Heart left ventricle (tissue), 13 donors: Measurements from ENCODE around the gene GRXCR2.

Experiments used
- POLR2A ChIP-seq, 2 donors: fragments of 450-650 bp; IDR thresholded peaks; one replicate each; pipeline ENCODE4 v1.6.1; 2017; ENCODE audit warnings: antibody characterized with exemption in 2 of 2, mild to moderate bottlenecking in 2 of 2, moderate library complexity in 2 of 2
- TF ChIP-seq, protein P1 (sequence below), 12 donors: fragments of 200-600 bp; sonication (generic) in 4 of 12; IDR thresholded peaks; one replicate each; pipeline versions ENCODE4 v1.5.0 to v1.8.0; 2018 to 2022; ENCODE audit warnings: antibody characterized with exemption in 12 of 12, mild to moderate bottlenecking in 5 of 12
- donor health status: ischemic (EF 13 %, LVEDD 7.1; RV severe dilation, severe dysfunction).
- donor health status: DM: no; HTN: yes; CAD: no.
- donor health status: DM: no; HTN: no; CAD: no.
- donor health status: ischemic (EF 25% LVEDD 6.9; RV normal size, moderate dysfunction).
- donor health status: ischemic (EF 25% LVEDD 5.7; RV mildly dilated, moderate dysfunction).
- donor health status: ischemic (EF 35%, LVEDD 5.7; RV mildly dilated, moderate dysfunction).
- donor health status: nonischemic (EF 11% LVEDD 7.7; RV severe dilation, severe dysfunction).
- donor health status: DM: yes; HTN: yes; CAD: no.
- donor health status: PGD.
- donor health status: ischemic (EF 29% LVEDD 5.4; RV normal size, mild dysfunction).
- donor health status: nonischemic (EF 23%, LVEDD 6.1; RV moderate dilation, normal function).

DNA sequence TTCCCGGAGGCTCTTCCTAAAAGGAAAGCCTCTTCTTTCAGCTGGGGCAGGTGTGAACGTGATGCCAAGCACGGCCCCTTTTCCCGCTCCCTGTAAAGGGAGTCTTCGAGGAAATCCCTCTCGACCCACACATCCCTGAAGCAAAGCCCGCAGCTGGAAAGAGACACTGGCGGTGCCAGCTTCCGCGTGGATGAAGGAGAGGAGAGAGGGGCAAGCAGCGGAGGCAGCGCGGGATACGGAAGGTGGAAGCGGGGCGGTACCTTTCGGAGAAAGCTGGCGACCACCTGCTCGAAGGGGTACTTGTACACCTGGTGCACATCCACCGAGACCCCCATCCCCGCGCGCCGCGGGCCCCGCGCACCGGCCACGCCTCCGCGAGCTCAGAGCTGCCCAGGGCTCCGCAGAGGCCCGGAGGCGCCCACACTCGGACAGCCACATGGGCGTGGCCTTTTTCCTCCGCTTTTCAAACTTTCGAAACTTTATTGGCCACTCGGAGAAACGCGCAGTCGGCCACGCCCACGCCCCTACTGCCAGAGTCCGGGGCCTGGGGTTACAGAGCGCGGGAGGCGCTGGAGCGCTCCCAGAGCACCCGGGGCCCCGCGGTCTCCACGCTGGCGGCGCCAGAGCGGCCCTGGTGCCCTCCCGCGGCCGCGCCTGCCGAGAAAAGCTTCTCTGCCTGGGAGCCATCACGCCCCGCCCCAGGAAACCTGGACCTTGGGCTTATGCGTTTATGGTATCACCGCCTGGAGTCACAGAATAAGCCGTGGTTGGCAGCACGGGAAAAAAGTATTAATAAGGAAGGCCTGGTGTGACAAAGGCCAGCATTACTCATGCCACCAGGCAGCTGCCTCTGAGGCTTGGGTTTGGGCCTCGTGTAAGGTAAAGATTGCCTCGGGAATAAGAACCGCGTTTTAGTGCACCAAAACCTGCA is 37.6 kb downstream of the GRXCR2 start, which contains the start of gene PRELID2:
- TF ChIP-seq, protein P1, sequence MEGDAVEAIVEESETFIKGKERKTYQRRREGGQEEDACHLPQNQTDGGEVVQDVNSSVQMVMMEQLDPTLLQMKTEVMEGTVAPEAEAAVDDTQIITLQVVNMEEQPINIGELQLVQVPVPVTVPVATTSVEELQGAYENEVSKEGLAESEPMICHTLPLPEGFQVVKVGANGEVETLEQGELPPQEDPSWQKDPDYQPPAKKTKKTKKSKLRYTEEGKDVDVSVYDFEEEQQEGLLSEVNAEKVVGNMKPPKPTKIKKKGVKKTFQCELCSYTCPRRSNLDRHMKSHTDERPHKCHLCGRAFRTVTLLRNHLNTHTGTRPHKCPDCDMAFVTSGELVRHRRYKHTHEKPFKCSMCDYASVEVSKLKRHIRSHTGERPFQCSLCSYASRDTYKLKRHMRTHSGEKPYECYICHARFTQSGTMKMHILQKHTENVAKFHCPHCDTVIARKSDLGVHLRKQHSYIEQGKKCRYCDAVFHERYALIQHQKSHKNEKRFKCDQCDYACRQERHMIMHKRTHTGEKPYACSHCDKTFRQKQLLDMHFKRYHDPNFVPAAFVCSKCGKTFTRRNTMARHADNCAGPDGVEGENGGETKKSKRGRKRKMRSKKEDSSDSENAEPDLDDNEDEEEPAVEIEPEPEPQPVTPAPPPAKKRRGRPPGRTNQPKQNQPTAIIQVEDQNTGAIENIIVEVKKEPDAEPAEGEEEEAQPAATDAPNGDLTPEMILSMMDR (IDR thresholded peaks at IDR 0.05): peak in 3 of 12 donors; percentile 12 to 32 (median 28)
- peak in 1 of 2 donors; percentile 75 for TF ChIP-seq POLR2A (IDR thresholded peaks at IDR 0.05)
